ENCODE data around the gene GALK2. TPM values are rescaled to one million over a fixed set of nuclear protein-coding genes. Genes with fewer than 3 reads are reported as not detected.

GALK2 gene
- total and polyA plus RNA-seq, 2 experiments from 2014 or later: 25.3 to 31.4 TPM

GRCh38 chr15:49308686-49309085, 138.6 kb downstream of the GALK2 start:
- H3K27me3 ChIP-seq: no peaks in the 10 kb centered on the region
- H3K4me2 ChIP-seq: no peak overlapping the region
- H3K36me3 ChIP-seq (replicated peaks; ENCODE audit: insufficient read depth, low read depth): no peaks in the 10 kb centered on the region
- no peak overlapping the region for H3K4me3 ChIP-seq
- H3K4me1 ChIP-seq (ENCODE audit: insufficient read depth): no peaks in the 10 kb centered on the region
- no peaks in the 10 kb centered on the region for H4K20me1 ChIP-seq (ENCODE audit: insufficient read depth, poor library complexity, severe bottlenecking)
- 96% methylated on average over 2 of the region's 2 CpGs for WGBS (ENCODE audit: low lambda C conversion rate, missing lambda C conversion rate)
- H3K9me2 ChIP-seq (replicated peaks; ENCODE audit: insufficient read depth): no peaks in the 10 kb centered on the region
- DNase-seq (ENCODE audit: low spot score): no peak
- TF ChIP-seq EZH2 (IDR thresholded peaks at IDR 0.05; ENCODE audit: borderline replicate concordance): no peak
- TF ChIP-seq CTCF (IDR thresholded peaks at IDR 0.05; ENCODE audit: poor library complexity): no peak
- no peak for TF ChIP-seq EZH2phosphoT487 (IDR thresholded peaks at IDR 0.05; ENCODE audit: low read depth, severe bottlenecking, unreplicated experiment)
- H2AFZ ChIP-seq: no peak overlapping the region
- H3K9me3 ChIP-seq (ENCODE audit: low read depth): no peaks in the 10 kb centered on the region
- no peaks in the 10 kb centered on the region for H3K79me2 ChIP-seq
- no peak overlapping the region for H3K27ac ChIP-seq

GRCh38 chr15:49309889-49310288, 139.8 kb downstream of the GALK2 start:
- no peaks in the 10 kb centered on the region for H3K9me3 ChIP-seq (ENCODE audit: low read depth)
- DNase-seq (ENCODE audit: low spot score): no peak
- no peaks in the 10 kb centered on the region for H3K79me2 ChIP-seq
- no peak overlapping the region for H3K4me3 ChIP-seq
- H3K27me3 ChIP-seq: no peaks in the 10 kb centered on the region
- H3K4me1 ChIP-seq (ENCODE audit: insufficient read depth): no peaks in the 10 kb centered on the region
- H4K20me1 ChIP-seq (ENCODE audit: insufficient read depth, poor library complexity, severe bottlenecking): no peaks in the 10 kb centered on the region
- H3K36me3 ChIP-seq (replicated peaks; ENCODE audit: insufficient read depth, low read depth): no peaks in the 10 kb centered on the region
- no peak overlapping the region for H2AFZ ChIP-seq
- no peak overlapping the region for H3K4me2 ChIP-seq
- no peak for TF ChIP-seq CTCF (IDR thresholded peaks at IDR 0.05; ENCODE audit: poor library complexity)
- TF ChIP-seq EZH2phosphoT487 (IDR thresholded peaks at IDR 0.05; ENCODE audit: low read depth, severe bottlenecking, unreplicated experiment): no peak
- TF ChIP-seq EZH2 (IDR thresholded peaks at IDR 0.05; ENCODE audit: borderline replicate concordance): no peak
- H3K9me2 ChIP-seq (replicated peaks; ENCODE audit: insufficient read depth): no peaks in the 10 kb centered on the region
- no peak overlapping the region for H3K27ac ChIP-seq

- H3K27me3 ChIP-seq: no peaks in the 10 kb centered on the region
- H4K20me1 ChIP-seq (ENCODE audit: insufficient read depth, poor library complexity, severe bottlenecking): no peaks in the 10 kb centered on the region
- no peaks in the 10 kb centered on the region for H3K9me3 ChIP-seq (ENCODE audit: low read depth)
- no peak for DNase-seq (ENCODE audit: low spot score)
- 88% methylated on average over 1 of the region's 1 CpG for WGBS (ENCODE audit: low lambda C conversion rate, missing lambda C conversion rate)
- H3K4me3 ChIP-seq: no peak overlapping the region
- no peaks in the 10 kb centered on the region for H3K79me2 ChIP-seq
- no peak overlapping the region for H3K4me2 ChIP-seq
- no peaks in the 10 kb centered on the region for H3K4me1 ChIP-seq (ENCODE audit: insufficient read depth)
- H3K9me2 ChIP-seq (replicated peaks; ENCODE audit: insufficient read depth): no peaks in the 10 kb centered on the region
- H2AFZ ChIP-seq: no peak overlapping the region
- TF ChIP-seq EZH2phosphoT487 (IDR thresholded peaks at IDR 0.05; ENCODE audit: low read depth, severe bottlenecking, unreplicated experiment): no peak
- no peak for TF ChIP-seq EZH2 (IDR thresholded peaks at IDR 0.05; ENCODE audit: borderline replicate concordance)
- TF ChIP-seq CTCF (IDR thresholded peaks at IDR 0.05; ENCODE audit: poor library complexity): no peak
- no peak overlapping the region for H3K27ac ChIP-seq
- no peaks in the 10 kb centered on the region for H3K36me3 ChIP-seq (replicated peaks; ENCODE audit: insufficient read depth, low read depth)
Observed at GRCh38 chr15:49313650-49314049, 143.6 kb downstream of the GALK2 start.

GRCh38 chr15:49314716-49315115, 144.7 kb downstream of the GALK2 start:
- Histone ChIP-seq H3K9me3 (ENCODE audit: low read depth) (no peaks in the 10 kb centered on the region), H3K36me3 (replicated peaks; ENCODE audit: insufficient read depth, low read depth) (no peaks in the 10 kb centered on the region), H3K9me2 (replicated peaks; ENCODE audit: insufficient read depth) (no peaks in the 10 kb centered on the region), H3K4me1 (ENCODE audit: insufficient read depth) (no peaks in the 10 kb centered on the region), H3K4me3 (no peak overlapping the region), H2AFZ (no peak overlapping the region), H4K20me1 (ENCODE audit: insufficient read depth, poor library complexity, severe bottlenecking) (no peaks in the 10 kb centered on the region), H3K79me2 (no peaks in the 10 kb centered on the region), H3K27ac (no peak overlapping the region), H3K4me2 (no peak overlapping the region), H3K27me3 (no peaks in the 10 kb centered on the region)
- no peak for TF ChIP-seq CTCF (IDR thresholded peaks at IDR 0.05; ENCODE audit: poor library complexity)
- no peak for TF ChIP-seq EZH2phosphoT487 (IDR thresholded peaks at IDR 0.05; ENCODE audit: low read depth, severe bottlenecking, unreplicated experiment)
- TF ChIP-seq EZH2 (IDR thresholded peaks at IDR 0.05; ENCODE audit: borderline replicate concordance): no peak
- WGBS (ENCODE audit: low lambda C conversion rate, missing lambda C conversion rate): 83% methylated on average over 1 of the region's 1 CpG
- DNase-seq (ENCODE audit: low spot score): no peak

Data from hepatocyte (in vitro differentiated cells).